GM18502 (cell line): ENCODE results near the gene PGPEP1.
"Not testable (repeated sequence)": the region's sequence is repeated elsewhere in the genome, so short reads cannot be mapped to it uniquely, and the experiment has no call there.

Experiments used
- ATAC-seq: cut with Tn5 transposase; IDR thresholded peaks from one replicate; pipeline ENCODE4 v1.9.1; 2021; ENCODE audit warnings: mild to moderate bottlenecking; ENCODE audit not compliant: unreplicated experiment, poor library complexity

Gene PGPEP1

DNA sequence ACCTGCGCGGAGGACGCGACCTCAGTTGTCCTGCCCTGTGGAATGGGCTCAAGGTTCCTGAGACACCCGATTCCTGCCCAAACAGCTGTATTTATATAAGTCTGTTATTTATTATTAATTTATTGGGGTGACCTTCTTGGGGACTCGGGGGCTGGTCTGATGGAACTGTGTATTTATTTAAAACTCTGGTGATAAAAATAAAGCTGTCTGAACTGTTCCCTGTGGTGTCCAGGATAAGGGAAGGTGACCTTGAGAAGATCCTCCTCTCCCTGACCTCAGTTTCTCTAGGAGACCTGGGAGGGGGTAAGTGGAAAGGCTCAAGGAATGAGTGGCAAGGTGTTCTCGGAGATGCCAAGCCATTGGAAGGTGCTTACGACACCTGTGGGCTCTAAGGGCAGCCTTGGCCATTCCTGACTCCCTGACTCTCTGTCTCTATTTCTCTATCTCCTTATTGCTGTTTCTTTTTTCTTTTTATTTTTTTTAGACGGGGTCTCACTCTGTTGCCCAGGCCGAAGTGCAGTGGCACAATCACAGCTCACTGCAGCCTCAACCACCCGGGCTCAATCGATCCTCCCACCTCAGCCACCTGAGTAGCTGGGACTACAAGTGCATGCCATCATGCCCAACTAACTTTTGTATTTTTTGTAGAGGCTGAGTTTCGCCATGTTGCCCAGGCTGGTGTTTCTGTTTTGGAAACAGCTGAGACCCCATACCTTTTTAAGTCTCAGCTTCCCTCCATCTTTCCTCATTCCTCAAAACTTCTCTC lies 48.7 kb downstream of the PGPEP1 start:
- ATAC-seq: no peak

DNA sequence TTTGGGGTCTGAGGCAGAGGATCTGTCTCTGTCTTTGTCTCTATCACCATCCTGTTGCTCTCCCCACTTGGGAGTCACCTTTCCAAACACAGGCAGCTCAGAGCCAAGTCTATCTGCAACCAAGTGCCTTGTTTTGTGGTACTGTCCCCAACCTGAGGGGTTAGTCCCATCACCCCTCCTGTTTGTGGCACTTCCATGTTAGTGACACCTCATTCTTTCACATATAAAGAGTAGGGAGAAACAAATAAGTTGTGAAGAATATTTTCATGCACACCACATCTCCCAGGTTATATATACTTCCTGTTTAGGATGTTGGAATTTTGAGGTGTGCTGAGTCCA lies 49.3 kb downstream of the PGPEP1 start:
- no peak for ATAC-seq

DNA sequence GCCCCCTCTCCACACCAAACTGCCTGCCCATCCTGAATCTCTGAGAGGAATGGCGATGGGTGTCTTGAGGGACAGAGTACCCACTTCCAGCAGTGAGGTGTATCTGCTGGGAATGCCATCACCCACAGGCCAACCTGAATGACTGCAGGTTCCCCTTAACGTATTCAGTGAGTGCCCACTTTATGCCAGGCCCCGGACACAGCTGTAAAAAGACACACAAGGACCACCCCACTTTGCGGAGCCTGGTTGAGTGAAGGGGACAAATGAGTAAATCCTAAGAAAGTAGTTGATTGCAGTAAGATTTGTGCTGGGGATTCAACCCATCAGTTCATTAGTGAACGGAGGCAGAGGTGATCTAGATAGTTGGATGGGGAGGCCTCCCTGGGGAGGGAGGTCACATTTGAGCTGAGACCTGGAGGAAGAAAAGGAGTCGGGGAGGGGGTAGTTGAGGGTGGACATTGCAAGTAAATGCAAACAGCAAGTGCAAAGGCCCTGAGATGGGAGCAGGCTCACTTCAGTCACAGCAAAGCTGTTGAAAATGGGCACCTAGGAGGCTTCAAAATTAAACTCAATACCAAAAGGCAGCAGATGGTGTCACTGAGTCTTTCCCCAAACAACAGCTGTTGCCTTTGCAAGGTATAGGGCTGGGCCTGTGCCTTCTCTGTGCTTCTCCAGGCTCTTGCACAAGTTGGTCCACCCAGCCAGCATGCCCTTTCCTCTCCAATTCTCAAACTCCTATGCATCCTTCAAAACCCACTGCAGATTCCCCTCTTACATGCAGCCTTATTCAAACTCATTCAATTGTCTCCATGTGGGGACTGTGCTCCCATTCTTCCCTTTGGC lies 49.9 kb downstream of the PGPEP1 start:
- ATAC-seq: no peak

DNA sequence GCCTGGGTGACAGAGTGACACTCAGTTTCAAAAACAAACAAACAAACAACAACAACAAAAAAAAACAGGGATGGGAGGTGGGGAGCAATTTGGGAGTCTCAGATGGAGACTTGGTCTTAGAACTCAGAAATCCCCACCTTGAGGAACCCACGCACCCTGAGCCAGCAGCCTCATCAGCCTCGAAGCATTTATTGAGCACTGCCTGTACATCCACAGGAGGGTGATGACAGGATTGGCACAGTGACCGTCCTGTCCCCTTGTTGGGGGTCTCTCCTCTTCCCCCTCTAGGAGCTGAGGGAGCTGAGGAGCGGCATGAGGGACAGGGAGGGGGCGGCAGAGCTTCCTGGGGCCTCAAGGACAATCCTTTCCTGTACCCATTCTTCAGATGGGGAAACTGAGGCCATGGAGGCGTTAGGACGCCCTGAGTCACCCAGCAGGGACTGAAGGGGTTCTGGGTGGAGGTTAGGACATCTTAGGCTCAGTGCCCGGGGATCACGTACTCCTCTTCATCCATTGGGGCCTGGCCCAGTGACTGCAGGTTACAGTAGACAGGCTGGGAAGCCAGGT lies 51.2 kb downstream of the PGPEP1 start:
- no peak for ATAC-seq

DNA sequence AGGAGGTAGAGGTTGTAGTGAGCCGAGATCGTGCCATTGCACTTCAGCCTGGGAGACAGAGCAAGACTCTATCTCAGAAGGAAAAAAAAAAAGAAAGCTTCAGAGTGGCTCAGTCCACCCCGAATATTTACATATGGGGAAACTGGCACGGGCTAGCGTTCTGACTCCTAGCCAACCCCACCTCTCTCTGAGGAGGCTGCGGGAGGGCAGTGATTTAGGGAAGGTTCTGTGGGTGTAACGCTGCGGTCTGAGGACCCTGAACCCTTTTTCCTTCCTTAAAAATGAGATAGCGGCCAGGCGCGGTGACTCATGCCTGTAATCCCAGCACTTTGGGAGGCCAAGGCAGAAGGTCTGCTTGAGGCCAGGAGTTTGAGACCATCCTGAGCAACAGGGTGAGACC lies 52.0 kb downstream of the PGPEP1 start:
- no peak for ATAC-seq

DNA sequence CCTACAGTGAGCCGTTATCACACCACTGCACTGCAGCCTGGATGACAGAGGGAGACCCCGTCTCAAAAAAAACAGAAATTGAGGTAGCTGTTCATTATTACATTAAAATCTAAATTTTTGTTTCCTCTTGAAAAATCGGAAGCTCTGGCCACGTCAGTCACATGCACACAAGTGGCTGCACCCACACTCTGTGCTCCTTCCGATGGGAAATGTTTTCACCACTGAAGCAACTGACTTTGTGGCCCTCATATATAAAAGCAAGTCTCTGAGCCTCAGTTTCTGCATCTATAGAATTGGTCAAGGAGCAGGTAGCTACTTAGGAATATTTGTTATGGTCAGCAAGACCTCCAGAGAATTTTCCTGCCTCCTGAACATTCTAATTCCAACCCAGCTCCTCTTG lies 52.5 kb downstream of the PGPEP1 start:
- ATAC-seq: no peak

DNA sequence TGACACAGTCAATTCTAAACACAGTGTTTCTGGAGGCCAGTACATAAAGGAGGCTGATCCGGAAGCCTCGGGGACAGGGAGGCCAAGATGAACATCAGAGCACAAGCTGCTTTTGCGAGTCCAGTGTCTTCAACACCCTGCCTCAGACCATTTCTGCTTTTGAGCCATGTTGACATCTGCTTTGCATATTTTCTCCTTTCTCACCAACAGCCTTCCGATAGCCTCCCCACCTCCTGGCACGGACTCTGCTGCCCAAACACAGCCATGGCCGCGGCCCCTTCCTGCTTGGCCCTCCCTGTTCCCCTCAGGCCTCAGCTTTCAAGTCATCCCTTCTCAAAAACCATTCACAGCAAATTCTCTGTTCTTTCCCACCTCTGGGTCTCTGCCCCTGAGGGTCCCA lies 53.4 kb downstream of the PGPEP1 start:
- ATAC-seq: no peak

DNA sequence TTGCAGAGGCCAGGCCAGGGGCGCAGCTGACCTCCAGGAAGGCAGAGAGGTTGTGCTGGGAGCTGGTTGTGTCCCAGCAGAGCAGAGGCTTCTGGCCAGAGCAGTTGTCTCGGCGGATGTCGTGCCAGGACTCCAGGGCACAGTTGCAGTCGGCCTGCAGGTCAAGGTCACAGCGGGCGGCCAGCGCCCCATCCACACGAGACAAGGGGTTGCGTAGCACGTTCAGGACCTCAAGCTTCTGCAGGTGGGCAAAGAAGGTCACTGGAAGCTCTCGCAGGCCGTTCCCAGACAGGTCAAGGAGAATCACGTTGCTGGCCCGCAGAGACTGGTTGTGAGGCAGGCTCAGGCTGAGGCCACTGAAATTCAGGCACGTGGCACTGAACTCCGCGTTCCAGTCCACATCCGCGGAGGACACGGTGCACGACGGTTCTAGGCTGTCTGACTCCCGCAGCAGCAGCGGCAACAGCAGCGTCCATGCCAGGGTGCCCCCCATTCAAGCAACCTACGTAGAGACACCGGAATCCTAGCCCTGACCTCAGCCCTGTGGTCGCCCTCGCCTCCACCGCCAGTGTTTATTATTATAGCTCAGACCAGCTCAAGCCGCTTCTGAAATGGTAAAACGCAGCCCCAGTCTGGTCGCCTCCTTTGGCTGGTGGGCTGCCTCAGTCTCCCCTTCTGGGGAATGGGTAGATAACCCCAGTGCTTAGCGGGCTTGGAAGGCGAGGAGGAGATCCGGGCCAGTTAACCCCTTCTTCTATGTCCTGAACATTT lies 56.3 kb downstream of the PGPEP1 start:
- no peak for ATAC-seq

DNA sequence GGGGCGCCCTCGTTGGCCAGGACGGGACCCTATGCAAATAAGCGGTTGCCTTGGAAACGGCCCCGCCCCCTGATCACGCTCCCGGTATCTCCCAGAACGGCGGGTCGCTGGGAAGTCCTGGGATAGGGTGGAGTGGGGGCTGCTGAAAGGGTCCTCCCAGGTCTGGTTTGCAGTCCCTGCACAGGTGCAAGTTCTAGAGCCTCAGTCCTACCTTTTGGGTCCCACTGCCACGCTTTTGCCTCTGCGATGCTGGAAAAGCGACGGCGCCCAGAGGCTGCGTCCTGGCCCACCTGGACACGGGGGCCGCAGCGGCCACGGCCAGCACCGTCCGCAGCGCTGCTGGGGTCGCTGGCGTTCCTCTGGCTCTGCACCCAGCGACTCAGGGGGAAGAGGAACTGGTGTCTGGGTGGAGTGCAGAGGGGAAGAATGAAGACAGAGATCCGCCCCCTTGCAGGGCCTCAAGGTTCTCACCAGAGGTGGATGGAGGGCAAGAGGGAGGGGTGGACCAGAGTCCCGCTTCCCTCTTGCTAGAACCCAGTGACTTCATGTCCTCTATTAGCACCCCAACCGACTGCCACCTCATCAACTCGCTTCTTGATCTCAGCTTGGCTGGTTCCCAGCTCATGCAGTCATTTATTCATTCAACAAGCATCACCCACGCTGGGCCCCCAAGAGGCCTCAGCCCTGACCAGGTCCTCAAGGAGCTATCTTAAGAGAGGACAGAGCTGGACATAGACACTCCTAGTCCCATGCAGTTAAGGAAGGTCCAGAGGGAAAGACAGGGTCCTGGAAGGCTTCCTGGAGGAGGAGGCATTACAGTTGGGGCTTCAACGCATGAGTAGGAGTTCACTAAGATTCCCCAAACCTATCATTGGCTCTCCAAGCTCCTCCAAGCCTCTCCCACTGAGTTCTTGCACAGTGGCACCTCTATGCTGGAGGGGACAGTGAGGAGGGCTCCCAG lies 57.1 kb downstream of the PGPEP1 start, which contains the start of gene LRRC25:
TSS of gene LRRC25 (minus strand) at position 381 of the 961 bp plus-strand sequence. CDS start 659 bp downstream, outside the sequence.
- no peak for ATAC-seq

DNA sequence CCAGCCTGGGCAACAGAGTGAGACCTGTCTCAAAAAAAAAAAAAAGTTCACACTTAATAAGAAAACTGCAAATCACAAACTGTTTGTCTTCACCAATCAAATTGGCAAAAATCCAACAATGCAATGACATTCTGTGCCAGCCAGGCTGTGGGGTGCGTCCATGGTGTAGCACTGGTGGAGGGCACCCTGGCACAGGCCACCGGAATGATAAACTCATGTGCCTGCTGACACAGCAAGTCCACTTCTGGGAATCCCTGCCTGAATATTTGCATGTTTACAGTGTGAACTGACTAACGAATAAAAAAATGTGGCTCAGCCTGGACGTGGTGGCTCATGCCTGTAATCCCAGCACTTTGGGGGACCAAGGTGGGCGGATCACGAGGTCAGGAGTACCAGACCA lies 58.6 kb downstream of the PGPEP1 start:
- no peak for ATAC-seq

DNA sequence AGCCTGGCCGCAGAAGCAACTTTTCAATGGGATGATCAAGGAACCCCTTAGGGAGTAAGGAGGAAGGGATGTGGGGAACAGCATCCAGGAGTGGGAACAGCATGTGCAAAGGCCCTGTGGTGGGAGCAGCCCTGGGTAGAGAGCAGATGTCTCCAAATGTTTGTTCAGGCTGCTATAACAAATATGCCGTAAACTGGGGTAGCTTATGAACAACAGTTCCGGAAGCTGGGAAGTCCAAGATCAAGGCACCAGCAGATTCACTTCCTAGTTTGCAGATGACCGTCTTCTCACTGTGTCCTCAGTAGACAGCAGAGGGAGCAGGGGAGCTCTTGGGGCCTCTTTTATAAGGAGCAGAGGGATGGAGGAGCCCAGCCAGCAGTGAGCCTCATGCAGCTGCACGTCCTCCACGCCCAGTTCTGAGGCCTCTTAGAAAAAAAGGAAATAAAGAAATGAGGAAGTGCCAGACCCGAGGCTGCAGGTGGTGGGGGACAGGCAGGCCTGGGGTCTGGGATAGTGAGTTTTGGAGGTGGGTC lies 61.2 kb downstream of the PGPEP1 start:
- ATAC-seq: no peak

DNA sequence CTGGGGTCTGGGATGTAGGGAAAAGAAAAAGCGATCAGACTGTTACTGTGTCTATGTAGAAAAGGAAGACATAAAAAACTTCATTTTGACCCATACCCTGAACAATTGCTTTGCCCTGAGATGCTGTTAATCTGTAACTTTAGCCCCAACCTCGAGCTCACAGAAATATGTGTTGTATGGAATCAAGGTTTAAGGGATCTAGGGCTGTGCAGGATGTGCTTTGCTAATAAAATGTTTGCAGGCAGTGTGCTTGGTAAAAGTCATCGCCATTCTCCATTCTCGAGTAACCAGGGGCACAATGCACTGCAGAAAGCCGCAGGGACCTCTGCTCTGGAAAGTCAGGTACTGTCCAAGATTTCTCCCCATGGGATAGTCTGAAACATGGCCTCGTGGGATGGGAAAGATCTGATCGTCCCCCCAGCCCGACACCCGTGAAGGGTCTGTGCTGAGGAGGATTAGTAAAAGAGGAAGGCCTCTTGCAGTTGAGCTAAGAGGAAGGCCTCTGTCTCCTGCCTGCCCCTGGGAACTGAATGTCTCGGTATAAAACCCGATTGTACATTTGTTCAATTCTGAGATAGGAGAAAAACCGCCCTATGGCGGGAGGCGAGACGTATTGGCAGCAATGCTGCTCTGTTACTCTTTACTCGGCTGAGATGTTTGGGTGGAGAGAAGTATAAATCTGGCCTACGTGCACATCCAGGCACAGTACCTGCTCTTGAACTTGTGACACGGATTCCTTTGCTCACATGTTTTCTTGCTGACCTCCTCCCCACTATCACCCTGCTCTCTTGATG lies 62.3 kb downstream of the PGPEP1 start:
- ATAC-seq: not testable (repeated sequence)

DNA sequence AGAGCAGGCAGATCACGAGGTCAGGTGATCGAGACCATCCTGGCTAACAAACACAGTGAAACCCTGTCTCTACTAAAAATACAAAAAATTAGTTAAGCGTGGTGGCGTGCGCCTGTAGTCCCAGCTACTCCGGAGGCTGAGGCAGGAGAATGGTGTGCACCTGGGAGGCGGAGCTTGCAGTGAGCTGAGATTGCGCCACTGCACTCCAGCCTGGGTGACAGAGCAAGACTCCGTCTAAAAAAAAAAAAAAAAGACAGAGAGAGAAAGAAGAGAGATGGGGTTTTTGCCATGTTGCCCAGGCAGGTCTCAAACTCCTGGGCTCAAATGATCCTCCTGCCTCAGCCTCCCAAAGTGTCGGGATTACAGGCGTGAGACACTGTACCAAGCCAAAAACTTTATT lies 65.4 kb downstream of the PGPEP1 start:
- not testable (repeated sequence) for ATAC-seq

DNA sequence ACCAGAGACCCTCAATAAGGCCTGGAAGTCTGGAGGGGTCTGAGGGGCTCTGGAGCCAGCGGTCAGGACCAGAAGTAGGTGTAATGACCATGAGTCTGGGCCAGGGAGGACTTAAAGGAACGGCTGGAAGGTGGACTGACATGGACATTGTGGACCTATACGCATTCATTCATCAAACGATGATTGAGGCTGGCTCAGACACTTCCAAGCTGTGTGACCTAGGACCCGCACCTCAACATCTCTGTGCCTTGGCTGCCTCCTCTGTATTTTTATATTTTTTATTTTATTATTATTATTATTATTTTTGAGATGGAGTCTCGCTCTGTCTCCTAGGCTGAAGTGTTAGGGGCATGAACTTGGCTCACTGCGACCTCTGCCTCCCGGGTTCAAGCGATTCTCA lies 66.4 kb downstream of the PGPEP1 start:
- no peak for ATAC-seq

DNA sequence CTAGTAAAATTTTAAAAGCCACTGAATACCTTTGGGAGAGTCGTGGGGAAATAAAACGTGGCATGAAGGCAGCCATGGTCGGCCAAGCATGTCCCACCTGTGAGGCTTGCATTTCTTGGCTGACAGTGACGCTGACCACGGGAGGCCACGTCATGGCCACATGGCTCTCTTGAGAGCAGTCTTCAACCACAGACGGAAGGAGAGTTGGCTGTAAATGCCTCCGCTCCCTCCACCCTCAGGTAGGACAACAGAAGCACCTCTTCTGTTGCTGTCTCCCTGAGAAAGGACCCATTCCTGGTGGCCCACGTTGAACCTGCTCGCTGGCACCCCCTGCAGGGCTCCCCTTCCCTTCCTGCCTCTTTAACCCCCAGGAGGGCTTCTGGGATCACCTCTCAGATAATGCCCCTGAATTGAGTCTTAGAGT lies 67.7 kb downstream of the PGPEP1 start:
- no peak for ATAC-seq

DNA sequence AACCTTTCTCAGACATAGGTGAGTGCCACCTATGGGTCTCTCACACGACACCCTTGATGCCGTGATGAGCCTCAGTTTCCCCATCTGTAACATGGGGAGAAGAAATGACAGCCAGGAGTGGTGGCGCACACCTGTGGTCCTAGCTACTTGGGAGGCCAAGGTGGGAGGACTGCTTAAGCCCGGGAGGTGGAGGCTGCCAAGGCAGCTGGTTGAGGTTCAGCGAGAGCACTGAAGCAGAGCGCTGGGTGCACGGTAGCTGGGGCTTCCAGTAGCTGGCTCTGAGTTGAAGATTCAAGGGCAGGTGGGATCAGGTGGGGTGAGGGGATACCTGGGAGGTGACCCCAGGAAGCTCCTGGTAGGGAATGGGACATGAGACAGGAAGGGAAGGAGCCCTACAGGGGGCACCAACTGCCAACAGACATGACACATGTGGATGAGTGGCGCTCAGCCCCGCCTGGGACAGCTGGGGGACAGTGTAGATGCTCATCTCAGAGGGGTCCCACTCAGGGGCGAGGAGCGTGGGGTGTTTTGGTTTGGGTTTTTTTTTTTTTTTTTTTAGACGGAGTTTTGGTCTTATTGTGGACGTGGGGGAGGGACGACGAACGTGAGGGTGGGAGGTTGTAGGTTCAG lies 72.3 kb downstream of the PGPEP1 start:
- no peak for ATAC-seq

DNA sequence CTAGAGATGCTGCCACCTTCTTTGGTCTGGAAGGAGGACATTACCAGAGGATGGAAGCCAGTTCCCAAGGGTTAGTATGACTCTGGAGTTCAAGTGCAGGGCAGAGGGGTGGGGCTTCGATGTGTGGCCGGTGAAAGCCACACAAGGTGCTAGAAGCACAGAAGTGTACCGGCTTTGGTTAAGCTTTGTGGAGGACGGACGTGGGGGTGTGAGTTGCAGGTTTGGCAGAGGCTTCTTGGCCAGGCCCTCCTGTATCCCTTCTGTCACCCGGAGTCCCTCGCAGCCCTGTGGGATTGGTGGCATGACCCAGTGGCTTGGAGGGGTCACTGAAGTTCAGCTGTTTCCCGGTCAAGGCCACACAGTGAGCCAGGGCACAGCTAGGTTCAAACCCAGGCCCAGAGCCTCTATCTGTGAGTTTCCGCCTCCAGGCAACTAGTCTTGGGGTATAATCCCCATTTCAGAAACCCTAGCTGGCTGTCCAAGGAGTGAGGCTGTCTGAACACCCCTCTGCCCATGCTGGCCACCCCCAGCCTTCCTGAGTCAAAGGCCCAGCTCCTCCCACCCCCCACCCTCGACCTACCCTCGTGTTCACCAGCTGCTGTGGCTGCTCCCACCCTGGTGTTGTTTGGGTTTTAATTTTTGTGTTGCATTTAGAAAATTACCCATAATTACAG lies 74.2 kb downstream of the PGPEP1 start:
- no peak for ATAC-seq
